ENCODE data around the gene SIAH3.

SIAH3 gene

GRCh38 chr13:45792827-45793303 lies 58.7 kb downstream of the SIAH3 start:
- no peaks in the 10 kb centered on the region for H3K27me3 ChIP-seq (ENCODE audit: control insufficient read depth, low read length)

DNA sequence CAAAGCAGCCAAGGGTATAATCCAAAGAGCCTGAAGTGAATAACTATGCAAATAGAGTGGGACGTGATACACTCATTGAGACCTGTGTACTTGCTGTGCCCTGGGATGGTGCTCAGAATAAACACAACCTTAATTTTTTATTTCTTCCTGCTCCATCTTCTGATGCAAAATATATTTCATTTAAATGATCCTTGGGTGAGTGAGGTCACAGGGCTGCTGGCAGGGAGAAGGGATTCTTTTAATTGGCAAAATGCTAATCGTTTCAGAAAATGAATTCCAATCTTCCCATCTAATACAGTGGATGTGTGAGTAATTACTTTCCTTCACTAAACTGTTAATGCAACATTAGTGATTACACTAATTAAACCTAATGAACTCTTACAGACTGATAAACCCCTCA lies 63.5 kb downstream of the SIAH3 start:
- Histone ChIP-seq H3K4me2 (ENCODE audit: low read length) (no peak overlapping the region), H3K79me2 (ENCODE audit: control insufficient read depth, low read length) (no peaks in the 10 kb centered on the region), H3K9me3 (ENCODE audit: control insufficient read depth, insufficient read depth, low read length) (no peaks in the 10 kb centered on the region), H3K4me1 (ENCODE audit: control insufficient read depth, low read length) (no peaks in the 10 kb centered on the region), H3F3A (ENCODE audit: control insufficient read depth, insufficient read depth) (no peaks in the 10 kb centered on the region), H3K9me2 (replicated peaks; ENCODE audit: control insufficient read depth, low read length) (no peaks in the 10 kb centered on the region), H3K36me3 (ENCODE audit: control insufficient read depth, low read length) (no peaks in the 10 kb centered on the region), H4K20me1 (ENCODE audit: control insufficient read depth, insufficient read depth, low read depth, low read length) (no peaks in the 10 kb centered on the region), H3K4me3 (ENCODE audit: low read length) (no peak overlapping the region), H3K27me3 (ENCODE audit: control insufficient read depth, low read length) (no peaks in the 10 kb centered on the region), H3K27ac (ENCODE audit: low read depth, low read length) (no peak overlapping the region)
- TF ChIP-seq, protein P1, sequence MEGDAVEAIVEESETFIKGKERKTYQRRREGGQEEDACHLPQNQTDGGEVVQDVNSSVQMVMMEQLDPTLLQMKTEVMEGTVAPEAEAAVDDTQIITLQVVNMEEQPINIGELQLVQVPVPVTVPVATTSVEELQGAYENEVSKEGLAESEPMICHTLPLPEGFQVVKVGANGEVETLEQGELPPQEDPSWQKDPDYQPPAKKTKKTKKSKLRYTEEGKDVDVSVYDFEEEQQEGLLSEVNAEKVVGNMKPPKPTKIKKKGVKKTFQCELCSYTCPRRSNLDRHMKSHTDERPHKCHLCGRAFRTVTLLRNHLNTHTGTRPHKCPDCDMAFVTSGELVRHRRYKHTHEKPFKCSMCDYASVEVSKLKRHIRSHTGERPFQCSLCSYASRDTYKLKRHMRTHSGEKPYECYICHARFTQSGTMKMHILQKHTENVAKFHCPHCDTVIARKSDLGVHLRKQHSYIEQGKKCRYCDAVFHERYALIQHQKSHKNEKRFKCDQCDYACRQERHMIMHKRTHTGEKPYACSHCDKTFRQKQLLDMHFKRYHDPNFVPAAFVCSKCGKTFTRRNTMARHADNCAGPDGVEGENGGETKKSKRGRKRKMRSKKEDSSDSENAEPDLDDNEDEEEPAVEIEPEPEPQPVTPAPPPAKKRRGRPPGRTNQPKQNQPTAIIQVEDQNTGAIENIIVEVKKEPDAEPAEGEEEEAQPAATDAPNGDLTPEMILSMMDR (IDR thresholded peaks at IDR 0.05; ENCODE audit: low read depth, low read length, poor library complexity, severe bottlenecking): no peak
- TF ChIP-seq EZH2phosphoT487 (IDR thresholded peaks at IDR 0.05; ENCODE audit: borderline replicate concordance, low read length): no peak

More at GRCh38 chr13:45792827-45793303, 58.7 kb downstream of the SIAH3 start:
- Histone ChIP-seq H3K4me2 (ENCODE audit: low read length) (no peak overlapping the region), H3K4me3 (ENCODE audit: low read length) (no peak overlapping the region), H3K4me1 (ENCODE audit: control insufficient read depth, low read length) (no peaks in the 10 kb centered on the region), H3K27ac (ENCODE audit: low read depth, low read length) (no peak overlapping the region), H3F3A (ENCODE audit: control insufficient read depth, insufficient read depth) (no peaks in the 10 kb centered on the region), H3K36me3 (ENCODE audit: control insufficient read depth, low read length) (no peaks in the 10 kb centered on the region), H3K9me2 (replicated peaks; ENCODE audit: control insufficient read depth, low read length) (no peaks in the 10 kb centered on the region), H3K79me2 (ENCODE audit: control insufficient read depth, low read length) (no peaks in the 10 kb centered on the region), H3K9me3 (ENCODE audit: control insufficient read depth, insufficient read depth, low read length) (no peaks in the 10 kb centered on the region; the same call in 1 of the 2 replicates), H4K20me1 (ENCODE audit: control insufficient read depth, insufficient read depth, low read depth, low read length) (no peaks in the 10 kb centered on the region)
- TF ChIP-seq EZH2phosphoT487 (IDR thresholded peaks at IDR 0.05; ENCODE audit: borderline replicate concordance, low read length): no peak
- TF ChIP-seq, protein P1 (IDR thresholded peaks at IDR 0.05; ENCODE audit: low read depth, low read length, poor library complexity, severe bottlenecking): no peak

GRCh38 chr13:45787346-45787745 lies 64.2 kb downstream of the SIAH3 start:
- no peaks in the 10 kb centered on the region for H3K36me3 ChIP-seq (ENCODE audit: control insufficient read depth, low read length)
- no peak overlapping the region for H3K27ac ChIP-seq (ENCODE audit: low read depth, low read length)
- H3K4me3 ChIP-seq (ENCODE audit: low read length): no peak overlapping the region
- H3K9me2 ChIP-seq (replicated peaks; ENCODE audit: control insufficient read depth, low read length): no peaks in the 10 kb centered on the region
- no peak for TF ChIP-seq EZH2phosphoT487 (IDR thresholded peaks at IDR 0.05; ENCODE audit: borderline replicate concordance, low read length)
- TF ChIP-seq, protein P1 (IDR thresholded peaks at IDR 0.05; ENCODE audit: low read depth, low read length, poor library complexity, severe bottlenecking): no peak
- no peaks in the 10 kb centered on the region for H3K79me2 ChIP-seq (ENCODE audit: control insufficient read depth, low read length)
- no peaks in the 10 kb centered on the region for H4K20me1 ChIP-seq (ENCODE audit: control insufficient read depth, insufficient read depth, low read depth, low read length)
- no peaks in the 10 kb centered on the region for H3K27me3 ChIP-seq (ENCODE audit: control insufficient read depth, low read length)
- no peaks in the 10 kb centered on the region for H3F3A ChIP-seq (ENCODE audit: control insufficient read depth, insufficient read depth)
- H3K9me3 ChIP-seq (ENCODE audit: control insufficient read depth, insufficient read depth, low read length): no peaks in the 10 kb centered on the region
- H3K4me1 ChIP-seq (ENCODE audit: control insufficient read depth, low read length): no peaks in the 10 kb centered on the region
- H3K4me2 ChIP-seq (ENCODE audit: low read length): no peak overlapping the region
